Rectal smooth muscle tissue (tissue), 1 donor: Measurements from ENCODE around the gene ERP44.
"Not testable (repeated sequence)": the region's sequence is repeated elsewhere in the genome, so short reads cannot be mapped to it uniquely, and the experiment has no call there.

Experiments
- H3K27ac ChIP-seq: one replicate; pipeline ENCODE4 v1.7.0; 2013; ENCODE audit warnings: low read depth, low read length, inconsistent platforms
- H3K27me3 ChIP-seq: one replicate; pipeline ENCODE4 v1.7.0; 2013; ENCODE audit warnings: low read length; ENCODE audit not compliant: control insufficient read depth, insufficient read depth
- H3K36me3 ChIP-seq: one replicate; pipeline ENCODE4 v1.7.0; 2013; ENCODE audit warnings: low read length; ENCODE audit not compliant: control insufficient read depth, insufficient read depth
- H3K4me1 ChIP-seq: one replicate; pipeline ENCODE4 v1.7.0; 2013; ENCODE audit warnings: low read length; ENCODE audit not compliant: control insufficient read depth, insufficient read depth
- H3K4me3 ChIP-seq: one replicate; pipeline ENCODE4 v1.7.0; 2013; ENCODE audit warnings: low read length
- H3K9ac ChIP-seq: one replicate; pipeline ENCODE4 v1.7.0; 2013; ENCODE audit warnings: low read length

ERP44 gene

GRCh38 chr9:100020121-100020795 lies 78.5 kb downstream of the ERP44 start:
- Histone ChIP-seq H3K9ac (no peak overlapping the region), H3K27me3 (no peaks in the 10 kb centered on the region)

GRCh38 chr9:100019541-100019940 lies 79.3 kb downstream of the ERP44 start:
- no peak overlapping the region for H3K9ac ChIP-seq
- H3K4me3 ChIP-seq, result no peak overlapping the region
- peaks cover 10% of the 10 kb centered on the region for H3K36me3 ChIP-seq
- no peaks in the 10 kb centered on the region for H3K4me1 ChIP-seq
- H3K27me3 ChIP-seq, result no peaks in the 10 kb centered on the region
- no peak overlapping the region for H3K27ac ChIP-seq

More at GRCh38 chr9:100020121-100020795, 78.5 kb downstream of the ERP44 start:
- Histone ChIP-seq H3K27ac (no peak overlapping the region), H3K4me1 (no peaks in the 10 kb centered on the region), H3K4me3 (no peak overlapping the region), H3K36me3 (peaks cover 7% of the 10 kb centered on the region)

- Histone ChIP-seq H3K27ac (no peak overlapping the region), H3K4me1 (no peaks in the 10 kb centered on the region), H3K27me3 (no peaks in the 10 kb centered on the region), H3K9ac (no peak overlapping the region), H3K36me3 (peaks cover 8% of the 10 kb centered on the region), H3K4me3 (no peak overlapping the region)
These were observed 84.0 kb downstream of the ERP44 start for GRCh38 chr9:100014846-100015245.

- no peak overlapping the region for H3K4me3 ChIP-seq
- H3K27ac ChIP-seq, result no peak overlapping the region
- H3K9ac ChIP-seq, result no peak overlapping the region
- H3K27me3 ChIP-seq, result no peaks in the 10 kb centered on the region
- H3K36me3 ChIP-seq, result peaks cover 8% of the 10 kb centered on the region
- H3K4me1 ChIP-seq, result no peaks in the 10 kb centered on the region
These were observed 85.2 kb downstream of the ERP44 start for GRCh38 chr9:100013573-100013972.

GRCh38 chr9:100012279-100012678 lies 86.5 kb downstream of the ERP44 start:
- no peak overlapping the region for H3K27ac ChIP-seq
- H3K27me3 ChIP-seq, result no peaks in the 10 kb centered on the region
- H3K9ac ChIP-seq, result no peak overlapping the region
- H3K36me3 ChIP-seq, result peaks cover 8% of the 10 kb centered on the region
- no peaks in the 10 kb centered on the region for H3K4me1 ChIP-seq
- no peak overlapping the region for H3K4me3 ChIP-seq

GRCh38 chr9:100011062-100011681 lies 87.6 kb downstream of the ERP44 start:
- H3K36me3 ChIP-seq, result peaks cover 8% of the 10 kb centered on the region
- H3K9ac ChIP-seq, result no peak overlapping the region
- no peaks in the 10 kb centered on the region for H3K4me1 ChIP-seq
- H3K4me3 ChIP-seq, result no peak overlapping the region
- H3K27ac ChIP-seq, result no peak overlapping the region
- H3K27me3 ChIP-seq, result no peaks in the 10 kb centered on the region

- H3K4me1 ChIP-seq, result no peaks in the 10 kb centered on the region
- H3K27ac ChIP-seq, result no peak overlapping the region
- no peak overlapping the region for H3K9ac ChIP-seq
- H3K36me3 ChIP-seq, result peaks cover 5% of the 10 kb centered on the region
- no peaks in the 10 kb centered on the region for H3K27me3 ChIP-seq
- H3K4me3 ChIP-seq, result no peak overlapping the region
These were observed 99.0 kb downstream of the ERP44 start for GRCh38 chr9:99999797-100000196.

GRCh38 chr9:99998866-99999265 lies 99.9 kb downstream of the ERP44 start:
- H3K4me1 ChIP-seq, result no peaks in the 10 kb centered on the region
- H3K36me3 ChIP-seq, result peaks cover 5% of the 10 kb centered on the region
- H3K27ac ChIP-seq, result no peak overlapping the region
- no peak overlapping the region for H3K4me3 ChIP-seq
- no peak overlapping the region for H3K9ac ChIP-seq
- no peaks in the 10 kb centered on the region for H3K27me3 ChIP-seq

GRCh38 chr9:99998266-99998665 lies 100.5 kb downstream of the ERP44 start:
- H3K27ac ChIP-seq, result no peak overlapping the region
- H3K27me3 ChIP-seq, result no peaks in the 10 kb centered on the region
- no peak overlapping the region for H3K4me3 ChIP-seq
- no peaks in the 10 kb centered on the region for H3K4me1 ChIP-seq
- H3K36me3 ChIP-seq, result no peaks in the 10 kb centered on the region
- no peak overlapping the region for H3K9ac ChIP-seq

GRCh38 chr9:99990508-99990907 lies 108.3 kb downstream of the ERP44 start:
- not testable (repeated sequence) for H3K4me3 ChIP-seq, H3K4me1 ChIP-seq, H3K27ac ChIP-seq, H3K27me3 ChIP-seq, H3K9ac ChIP-seq, H3K36me3 ChIP-seq

GRCh38 chr9:99986642-99987041 lies 112.2 kb downstream of the ERP44 start:
- Histone ChIP-seq H3K27ac (no peak overlapping the region), H3K27me3 (no peaks in the 10 kb centered on the region), H3K4me3 (no peak overlapping the region), H3K9ac (no peak overlapping the region), H3K36me3 (peaks cover 2% of the 10 kb centered on the region), H3K4me1 (no peaks in the 10 kb centered on the region)

GRCh38 chr9:99980598-99980997 lies 118.2 kb downstream of the ERP44 start:
- Histone ChIP-seq H3K36me3 (peaks cover 6% of the 10 kb centered on the region), H3K27ac (no peak overlapping the region), H3K9ac (no peak overlapping the region), H3K4me1 (no peaks in the 10 kb centered on the region), H3K4me3 (no peak overlapping the region), H3K27me3 (no peaks in the 10 kb centered on the region)

- H3K9ac ChIP-seq, result no peak overlapping the region
- no peak overlapping the region for H3K4me3 ChIP-seq
- no peaks in the 10 kb centered on the region for H3K4me1 ChIP-seq
- no peaks in the 10 kb centered on the region for H3K27me3 ChIP-seq
- peaks cover 6% of the 10 kb centered on the region for H3K36me3 ChIP-seq
- no peak overlapping the region for H3K27ac ChIP-seq
These were observed 120.6 kb downstream of the ERP44 start for GRCh38 chr9:99978221-99978620.
